IMR-90 (cell line): Measurements from ENCODE around the gene PRR32. TPM values are rescaled to one million over a fixed set of nuclear protein-coding genes. Genes with fewer than 3 reads are reported as not detected.

Source experiments
- ATAC-seq: fragments of 200-7000 bp; cut with Tn5 transposase; 2 replicates; pipeline ENCODE4 v1.9.1; 2020; ENCODE audit warnings: low read depth, mild to moderate bottlenecking, moderate library complexity
- BruUV-seq: library from RNA; stranded (reverse); fragments of 400-500 nt; replicated peaks from 2 replicates; lab custom pipeline; 2021; lab: Mats Ljungman, UMichigan
- CTCF ChIA-PET: fragments of 300-600 bp; formaldehyde crosslinking; extraction: SDS; loops from one replicate; lab custom pipeline; 2021; ENCODE audit warnings: antibody characterized with exemption; lab: Yijun Ruan, JAX
- POLR2A ChIA-PET: fragments of 300-600 bp; sonication (Branson Sonifier 250); formaldehyde crosslinking; loops from one replicate; lab custom pipeline; 2022; ENCODE audit warnings: antibody characterized with exemption; ENCODE audit not compliant: unreplicated experiment; lab: Charles Lee
- DNase-seq: peaks from one replicate; pipeline ENCODE4 v3.0.0; 2013
- H2AFZ ChIP-seq: replicated peaks from 2 replicates; pipeline ENCODE3; 2013; ENCODE audit warnings: low read length, mild to moderate bottlenecking; ENCODE audit not compliant: poor library complexity
- H2AK5ac ChIP-seq: 2 replicates; pipeline ENCODE4 v1.6.1; 2013; ENCODE audit warnings: low read depth, low read length, inconsistent platforms
- H2AK9ac ChIP-seq: replicated peaks from 2 replicates; pipeline ENCODE3; 2013; ENCODE audit warnings: mild to moderate bottlenecking, low read depth, low read length, moderate library complexity; ENCODE audit not compliant: poor library complexity
- H2BK120ac ChIP-seq: 2 replicates; pipeline ENCODE4 v1.6.1; 2013; ENCODE audit warnings: low read depth, low read length, inconsistent platforms
- H2BK15ac ChIP-seq: 3 replicates; pipeline ENCODE4 v1.6.1; 2013; ENCODE audit warnings: low read depth, low read length, inconsistent platforms
- H2BK20ac ChIP-seq: 2 replicates; pipeline ENCODE4 v1.6.1; 2013; ENCODE audit warnings: low read depth, mild to moderate bottlenecking, inconsistent platforms, low read length, moderate library complexity
- H2BK5ac ChIP-seq: 2 replicates; pipeline ENCODE4 v1.6.1; 2013; ENCODE audit warnings: mild to moderate bottlenecking, low read depth, low read length, inconsistent platforms; ENCODE audit not compliant: poor library complexity, severe bottlenecking
- H3K14ac ChIP-seq: replicated peaks from 2 replicates; pipeline ENCODE4 v1.6.1; 2013; ENCODE audit warnings: low read depth, low read length, inconsistent platforms
- H3K18ac ChIP-seq: 2 replicates; pipeline ENCODE4 v1.6.1; 2013; ENCODE audit warnings: low read depth, low read length, control low read depth
- H3K23ac ChIP-seq: 2 replicates; pipeline ENCODE4 v1.6.1; 2013; ENCODE audit warnings: low read depth, low read length, inconsistent platforms
- H3K27ac ChIP-seq: 2 replicates; pipeline ENCODE4 v1.5.1; 2013; ENCODE audit warnings: mild to moderate bottlenecking, control low read depth, low read length; ENCODE audit not compliant: insufficient read depth
- H3K27me3 ChIP-seq: 2 replicates; pipeline ENCODE4 v1.6.1; 2013; ENCODE audit warnings: low read length; ENCODE audit not compliant: control insufficient read depth, insufficient read depth
- H3K36me3 ChIP-seq: 2 replicates; pipeline ENCODE4 v1.6.1; 2013; ENCODE audit warnings: low read length, mixed read lengths; ENCODE audit not compliant: control insufficient read depth, insufficient read depth
- H3K4ac ChIP-seq: 2 replicates; pipeline ENCODE4 v1.6.1; 2013; ENCODE audit warnings: low read depth, low read length, inconsistent platforms
- H3K4me1 ChIP-seq: 2 replicates; pipeline ENCODE4 v1.6.1; 2013; ENCODE audit warnings: low read length, mixed read lengths; ENCODE audit not compliant: control insufficient read depth, insufficient read depth
- H3K4me2 ChIP-seq: 2 replicates; pipeline ENCODE4 v1.6.1; 2013; ENCODE audit warnings: low read depth, mild to moderate bottlenecking, control low read depth, low read length, moderate library complexity
- H3K4me3 ChIP-seq: 2 replicates; pipeline ENCODE4 v1.5.1; 2013; ENCODE audit warnings: low read depth, mild to moderate bottlenecking, control low read depth, low read length, moderate library complexity; ENCODE audit not compliant: insufficient read depth
- H3K56ac ChIP-seq: 2 replicates; pipeline ENCODE4 v1.6.1; 2013; ENCODE audit warnings: low read length, inconsistent platforms; ENCODE audit not compliant: insufficient read depth; ENCODE audit errors: extremely low read depth
- H3K79me1 ChIP-seq, 2 experiments: 2 replicates each; pipeline ENCODE4 v1.6.1; 2013; ENCODE audit warnings: low read length in 2 of 2, inconsistent platforms in 1 of 2, low read depth in 1 of 2
- H3K9ac ChIP-seq: 2 replicates; pipeline ENCODE4 v1.6.1; 2013; ENCODE audit warnings: low read depth, low read length, control low read depth
- H3K9me1 ChIP-seq: 2 replicates; pipeline ENCODE4 v1.6.1; 2013; ENCODE audit warnings: low read length, inconsistent platforms; ENCODE audit not compliant: insufficient read depth
- H3K9me3 ChIP-seq: 2 replicates; pipeline ENCODE4 v1.6.1; 2013; ENCODE audit warnings: low read length; ENCODE audit not compliant: control insufficient read depth, insufficient read depth
- H4K20me1 ChIP-seq: 2 replicates; pipeline ENCODE4 v1.6.1; 2013; ENCODE audit warnings: low read length, inconsistent platforms; ENCODE audit not compliant: insufficient read depth
- H4K5ac ChIP-seq: 2 replicates; pipeline ENCODE4 v1.6.1; 2013; ENCODE audit warnings: mild to moderate bottlenecking, low read depth, low read length, control low read depth
- H4K8ac ChIP-seq, 2 experiments: 2 replicates each; pipeline ENCODE4 v1.6.1; 2013; ENCODE audit warnings: low read depth in 2 of 2, low read length in 2 of 2, control low read depth in 1 of 2, inconsistent platforms in 1 of 2
- H4K91ac ChIP-seq: 2 replicates; pipeline ENCODE4 v1.6.1; 2013; ENCODE audit warnings: low read depth, low read length, inconsistent platforms; ENCODE audit not compliant: insufficient read depth
- CEBPB ChIP-seq: IDR thresholded peaks from 2 replicates; pipeline ENCODE4 v1.6.1; 2012; ENCODE audit warnings: low read depth, low read length, improper control_type of control experiment
- CHD1 ChIP-seq: IDR thresholded peaks from 2 replicates; pipeline ENCODE4 v1.6.1; 2012; ENCODE audit warnings: low read depth, low read length, improper control_type of control experiment
- WGBS, 2 experiments: methylation state at CpG; one replicate each; pipeline versions ENCODE4 v1.1.5 to v1.1.7; 2013; ENCODE audit warnings: missing lambda C conversion rate in 2 of 2; ENCODE audit not compliant: insufficient read length in 1 of 2; ENCODE audit errors: extremely low coverage in 2 of 2; 5-methylcytosine and 5-hydroxymethylcytosine counted together
- dilution Hi-C: fragments of 300-500 bp; cut with HindIII; formaldehyde crosslinking; loops from one replicate; pipeline ENCODE4 v1.14.3; 2018; ENCODE audit warnings: low sequenced_read_pairs; ENCODE audit not compliant: unreplicated experiment
- in situ Hi-C: fragments of 300-500 bp; cut with MboI; formaldehyde crosslinking; loops from 3 replicates; pipeline ENCODE4 v1.14.3; 2019; ENCODE audit warnings: low sequenced_read_pairs, inconsistent platforms, mixed read lengths
- intact Hi-C: fragments of 100-400 bp; cut with micrococcal nuclease; formaldehyde crosslinking; loops from 2 replicates; pipeline ENCODE4 v1.10.0; 2022
- polyA plus RNA-seq, 3 experiments: library from polyadenylated mRNA; depleted of rRNA; stranded (reverse); fragments of >200 nt; gene quantifications; 2 replicates each; pipeline ENCODE4 v1.2.3, GENCODE V29; 2012; ENCODE audit warnings: low replicate concordance in 1 of 3
- total RNA-seq: library from RNA; depleted of rRNA; stranded (reverse); fragments of >200 nt; gene quantifications from 2 replicates; pipeline ENCODE4 v1.2.3, GENCODE V29; 2012

Gene PRR32
- total and polyA plus RNA-seq, 2 of the 4 experiments (the other 2 are of a cell fraction): not detected

DNA sequence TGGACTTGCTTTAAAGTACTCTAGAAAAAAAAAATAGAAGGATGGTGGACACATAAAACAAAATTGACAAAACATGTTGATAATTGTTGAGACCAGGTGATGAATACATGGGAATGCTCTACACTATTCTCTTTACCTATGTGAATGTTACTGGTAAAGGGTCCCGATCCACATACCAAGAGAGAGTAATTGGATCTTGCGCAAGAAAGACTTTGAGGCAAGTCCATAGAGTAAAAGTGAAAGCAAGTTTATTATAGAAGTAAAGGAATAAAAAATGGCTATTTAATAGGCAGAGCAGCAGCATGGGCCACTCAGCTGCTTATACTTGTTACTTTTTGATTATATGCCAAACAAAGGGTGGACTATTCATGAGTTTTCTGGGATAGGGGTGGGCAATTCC is 34.0 kb upstream of the PRR32 start:
- Histone ChIP-seq H3K9me1 (no peaks in the 10 kb centered on the region), H3K27ac (no peak overlapping the region), H4K91ac (no peak overlapping the region), H2BK20ac (no peak overlapping the region), H3K4me2 (no peak overlapping the region), H3K14ac (no peak overlapping the region), H4K5ac (no peak overlapping the region), H3K4me3 (no peak overlapping the region), H3K56ac (no peak overlapping the region), H3K79me1 (no peaks in the 10 kb centered on the region), H2AK5ac (no peak overlapping the region), H3K27me3 (no peaks in the 10 kb centered on the region), H2AK9ac (no peak overlapping the region), H3K23ac (no peak overlapping the region), H2BK120ac (no peak overlapping the region), H3K36me3 (no peaks in the 10 kb centered on the region), H3K9me3 (no peaks in the 10 kb centered on the region), H4K8ac (no peak overlapping the region), H2BK5ac (no peak overlapping the region), H3K4me1 (no peaks in the 10 kb centered on the region), H3K18ac (no peak overlapping the region), H4K20me1 (no peaks in the 10 kb centered on the region), H2AFZ (no peak overlapping the region), H2BK15ac (no peak overlapping the region), H3K4ac (no peak overlapping the region), H3K9ac (no peak overlapping the region)
- TF ChIP-seq CHD1 (no peak), CEBPB (peak; percentile 59)
- ChIA-PET POLR2A (no interaction called here), CTCF (no interaction called here)
- dilution Hi-C loops (no loop called here), intact Hi-C loops (no loop called here), in situ Hi-C loops (no loop called here)
- ATAC-seq (no peak), DNase-seq (no peak)
- WGBS, 2 experiments: no CpG with 5 or more reads among the region's 2 CpGs
- no TSS peak for BruUV-seq
